Measurements from ENCODE around the gene TMEM39A.

Gene TMEM39A

GRCh38 chr3:119490153-119490552 lies 26.7 kb upstream of the TMEM39A start:
- no peak for DNase-seq (ENCODE audit: low read depth)
- TF ChIP-seq, protein P1, sequence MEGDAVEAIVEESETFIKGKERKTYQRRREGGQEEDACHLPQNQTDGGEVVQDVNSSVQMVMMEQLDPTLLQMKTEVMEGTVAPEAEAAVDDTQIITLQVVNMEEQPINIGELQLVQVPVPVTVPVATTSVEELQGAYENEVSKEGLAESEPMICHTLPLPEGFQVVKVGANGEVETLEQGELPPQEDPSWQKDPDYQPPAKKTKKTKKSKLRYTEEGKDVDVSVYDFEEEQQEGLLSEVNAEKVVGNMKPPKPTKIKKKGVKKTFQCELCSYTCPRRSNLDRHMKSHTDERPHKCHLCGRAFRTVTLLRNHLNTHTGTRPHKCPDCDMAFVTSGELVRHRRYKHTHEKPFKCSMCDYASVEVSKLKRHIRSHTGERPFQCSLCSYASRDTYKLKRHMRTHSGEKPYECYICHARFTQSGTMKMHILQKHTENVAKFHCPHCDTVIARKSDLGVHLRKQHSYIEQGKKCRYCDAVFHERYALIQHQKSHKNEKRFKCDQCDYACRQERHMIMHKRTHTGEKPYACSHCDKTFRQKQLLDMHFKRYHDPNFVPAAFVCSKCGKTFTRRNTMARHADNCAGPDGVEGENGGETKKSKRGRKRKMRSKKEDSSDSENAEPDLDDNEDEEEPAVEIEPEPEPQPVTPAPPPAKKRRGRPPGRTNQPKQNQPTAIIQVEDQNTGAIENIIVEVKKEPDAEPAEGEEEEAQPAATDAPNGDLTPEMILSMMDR (IDR thresholded peaks at IDR 0.05; ENCODE audit: insufficient read depth, low read depth, low read length, missing control alignments), result no peak
- H3K4me3 ChIP-seq (ENCODE audit: low read depth, low read length), result no peak overlapping the region

DNA sequence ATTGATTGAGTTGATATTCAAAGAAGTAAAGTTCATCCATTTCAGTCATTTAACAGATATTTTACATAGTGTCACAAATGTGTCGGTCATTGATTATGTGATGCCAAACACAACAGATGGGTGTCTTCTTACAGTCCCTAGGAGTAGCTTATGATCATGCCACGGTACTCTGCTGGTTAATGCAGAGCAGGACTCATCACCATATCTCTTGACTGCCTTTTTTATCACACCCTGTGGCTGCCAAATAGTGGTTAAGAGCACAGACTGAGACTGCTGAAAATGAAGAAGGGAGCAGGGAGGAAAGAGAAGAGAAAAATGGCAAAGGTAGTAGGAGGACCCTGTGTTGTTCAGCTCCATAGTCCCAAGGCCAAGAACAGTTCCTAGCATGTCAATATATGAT lies 22.1 kb upstream of the TMEM39A start:
- TF ChIP-seq, protein P1 (IDR thresholded peaks at IDR 0.05; ENCODE audit: insufficient read depth, low read depth, low read length, missing control alignments), result no peak
- DNase-seq (ENCODE audit: low read depth), result no peak
- no peak overlapping the region for H3K4me3 ChIP-seq (ENCODE audit: low read depth, low read length)

- no peak for DNase-seq (ENCODE audit: low read depth)
- H3K4me3 ChIP-seq (ENCODE audit: low read depth, low read length), result no peak overlapping the region
- TF ChIP-seq, protein P1 (IDR thresholded peaks at IDR 0.05; ENCODE audit: insufficient read depth, low read depth, low read length, missing control alignments), result no peak
Observed at GRCh38 chr3:119483101-119483500, 19.7 kb upstream of the TMEM39A start.

DNA sequence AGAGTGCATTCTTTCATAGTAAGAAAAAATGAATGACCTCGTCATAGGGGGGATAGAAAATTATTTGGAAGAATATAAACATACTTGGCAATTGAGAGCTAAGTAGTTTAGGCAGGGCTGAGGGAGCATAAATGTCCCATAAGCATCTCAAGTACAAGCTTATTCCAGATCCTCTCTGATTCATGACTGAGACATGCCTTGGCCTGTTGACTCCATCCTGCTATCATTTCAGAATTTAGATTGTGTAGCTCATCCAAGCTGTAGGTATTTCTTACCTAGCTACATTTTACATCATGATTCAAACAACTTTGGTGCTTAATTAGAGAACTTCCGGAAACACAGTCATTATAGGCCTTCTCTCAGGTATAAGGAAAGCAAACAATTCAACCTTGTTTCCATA lies 17.7 kb upstream of the TMEM39A start:
- DNase-seq (ENCODE audit: low read depth), result no peak
- TF ChIP-seq, protein P1 (IDR thresholded peaks at IDR 0.05; ENCODE audit: insufficient read depth, low read depth, low read length, missing control alignments), result no peak
- H3K4me3 ChIP-seq (ENCODE audit: low read depth, low read length), result no peak overlapping the region

GRCh38 chr3:119470866-119471265 lies 7.5 kb upstream of the TMEM39A start:
- DNase-seq (ENCODE audit: low read depth), result no peak
- TF ChIP-seq, protein P1 (IDR thresholded peaks at IDR 0.05; ENCODE audit: insufficient read depth, low read depth, low read length, missing control alignments), result no peak
- peak overlapping the region; percentile 99 for H3K4me3 ChIP-seq (ENCODE audit: low read depth, low read length)

DNA sequence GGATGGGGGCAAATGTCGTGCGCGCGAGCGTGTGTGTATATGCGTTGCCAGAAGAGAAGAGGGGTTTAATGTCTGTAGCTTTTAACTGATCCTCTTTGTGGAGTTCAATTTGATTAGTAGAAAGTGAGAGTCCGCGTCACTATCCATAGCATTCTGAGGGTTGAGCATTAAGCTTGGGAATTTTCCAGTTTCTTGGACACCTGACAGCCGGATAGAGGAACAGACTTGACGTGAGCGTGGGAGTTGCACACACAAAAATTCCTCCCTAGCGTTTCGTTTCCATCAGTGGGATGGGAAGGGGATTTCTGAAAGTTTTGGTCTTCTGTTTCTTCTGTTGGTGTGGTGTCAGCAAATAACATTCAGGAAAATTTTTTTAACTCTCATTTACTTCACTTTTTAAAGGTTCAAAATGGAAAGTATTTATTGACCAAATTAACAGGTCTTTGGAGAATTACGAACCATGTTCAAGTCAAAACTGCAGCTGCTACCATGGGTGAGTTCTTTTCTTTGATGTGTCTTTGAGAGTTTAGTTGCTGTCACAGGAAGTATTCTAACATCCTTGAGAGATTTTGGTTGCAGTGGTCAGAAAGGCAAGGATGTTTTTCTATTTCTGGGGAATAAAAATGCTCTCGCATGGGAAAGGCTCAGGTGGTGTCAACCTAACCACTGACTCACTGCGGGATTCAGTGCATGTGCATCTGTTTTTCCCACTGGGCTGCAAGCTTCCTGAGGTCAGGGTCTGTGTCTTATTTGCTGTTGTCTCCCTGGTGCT lies 6.2 kb upstream of the TMEM39A start:
- TF ChIP-seq, protein P1 (IDR thresholded peaks at IDR 0.05; ENCODE audit: insufficient read depth, low read depth, low read length, missing control alignments), result no peak
- peak; percentile 37 for DNase-seq (ENCODE audit: low read depth)
- H3K4me3 ChIP-seq (ENCODE audit: low read depth, low read length), result peak overlapping the region; percentile 99

- DNase-seq (ENCODE audit: low read depth), result no peak
Observed at GRCh38 chr3:119468041-119468440, 4.6 kb upstream of the TMEM39A start.

More at GRCh38 chr3:119468041-119468440, 4.6 kb upstream of the TMEM39A start:
- TF ChIP-seq, protein P1 (IDR thresholded peaks at IDR 0.05; ENCODE audit: insufficient read depth, low read depth, low read length, missing control alignments), result no peak
- H3K4me3 ChIP-seq (ENCODE audit: low read depth, low read length), result peak overlapping the region; percentile 99

All from GM12865 (cell line).